Suprapubic skin (tissue), 3 donors: Measurements from ENCODE around the gene SESN2.

ENCODE experiments used
- CTCF ChIP-seq, 2 donors: fragments of 200-600 bp in 1 of 2; fragments of 450-650 bp in 1 of 2; sonication (generic) in 1 of 2; IDR thresholded peaks; one replicate each; pipeline ENCODE4 v1.5.1; 2016 to 2019; ENCODE audit warnings: antibody characterized with exemption in 2 of 2, mild to moderate bottlenecking in 1 of 2, moderate library complexity in 1 of 2
- EP300 ChIP-seq: sonication (generic); formaldehyde crosslinking; IDR thresholded peaks from one replicate; pipeline ENCODE4 v1.6.1; 2017; ENCODE audit warnings: antibody characterized with exemption
- POLR2A ChIP-seq, 2 donors: fragments of 450-650 bp; IDR thresholded peaks; one replicate each; pipeline ENCODE4 v1.6.1; 2017; ENCODE audit warnings: antibody characterized with exemption in 2 of 2, mild to moderate bottlenecking in 2 of 2, moderate library complexity in 2 of 2

GRCh38 chr1:28297826-28298225 lies 38.5 kb downstream of the SESN2 start:
- TF ChIP-seq CTCF (IDR thresholded peaks at IDR 0.05) (no peak), EP300 (no peak), POLR2A (IDR thresholded peaks at IDR 0.05) (no peak)
